ENCODE results near the gene CENPM.

The CENPM gene

GRCh38 chr22:41915786-41916493 lies 31.0 kb downstream of the CENPM start:
- H3K27ac ChIP-seq = no peak overlapping the region
- no peak for DNase-seq (ENCODE audit: low read depth, low spot score)

GRCh38 chr22:41915035-41915785 lies 31.7 kb downstream of the CENPM start, which contains the start of gene SHISA8:
SHISA8 (minus strand) TSS chr22:41915074; CDS start chr22:41914667, 407 bp downstream.
- no peak for DNase-seq (ENCODE audit: low read depth, low spot score)
- no peak within 1 kb of the TSS for H3K27ac ChIP-seq

GRCh38 chr22:41914611-41915034 lies 32.3 kb downstream of the CENPM start:
- H3K27ac ChIP-seq = no peak overlapping the region
- no peak for DNase-seq (ENCODE audit: low read depth, low spot score)

GRCh38 chr22:41913842-41914534 lies 33.0 kb downstream of the CENPM start:
- no peak for DNase-seq (ENCODE audit: low read depth, low spot score)
- H3K27ac ChIP-seq = no peak overlapping the region

- H3K27ac ChIP-seq = no peak overlapping the region
- DNase-seq (ENCODE audit: low read depth, low spot score) = no peak
Measured at GRCh38 chr22:41913040-41913719, 33.8 kb downstream of the CENPM start.

- no peak overlapping the region for H3K27ac ChIP-seq
- DNase-seq (ENCODE audit: low read depth, low spot score) = no peak
Measured at GRCh38 chr22:41912338-41913039, 34.5 kb downstream of the CENPM start.

- no peak for DNase-seq (ENCODE audit: low read depth, low spot score)
- no peak overlapping the region for H3K27ac ChIP-seq
Measured at GRCh38 chr22:41911001-41911611, 35.8 kb downstream of the CENPM start.

- no peak overlapping the region for H3K27ac ChIP-seq
- no peak for DNase-seq (ENCODE audit: low read depth, low spot score)
Measured at GRCh38 chr22:41910050-41911000, 36.6 kb downstream of the CENPM start.

- no peak overlapping the region for H3K27ac ChIP-seq
Measured at GRCh38 chr22:41909310-41910049, 37.5 kb downstream of the CENPM start.

GRCh38 chr22:41908411-41909309 lies 38.3 kb downstream of the CENPM start:
- DNase-seq (ENCODE audit: low read depth, low spot score) = no peak
- no peak overlapping the region for H3K27ac ChIP-seq

More at GRCh38 chr22:41909310-41910049, 37.5 kb downstream of the CENPM start:
- no peak for DNase-seq (ENCODE audit: low read depth, low spot score)

- H3K27ac ChIP-seq = no peak overlapping the region
- DNase-seq (ENCODE audit: low read depth, low spot score) = no peak
Measured at GRCh38 chr22:41907436-41908401, 39.2 kb downstream of the CENPM start.

GRCh38 chr22:41906822-41907221 lies 40.1 kb downstream of the CENPM start:
- no peak overlapping the region for H3K27ac ChIP-seq
- no peak for DNase-seq (ENCODE audit: low read depth, low spot score)

- no peak for DNase-seq (ENCODE audit: low read depth, low spot score)
- no peak overlapping the region for H3K27ac ChIP-seq
Measured at GRCh38 chr22:41905411-41906202, 41.3 kb downstream of the CENPM start.

GRCh38 chr22:41904450-41905410 lies 42.2 kb downstream of the CENPM start:
- no peak for DNase-seq (ENCODE audit: low read depth, low spot score)
- no peak overlapping the region for H3K27ac ChIP-seq

Measured in epithelial cell of prostate (primary cell).